ENCODE results near the gene DCAKD.

DCAKD gene

DNA sequence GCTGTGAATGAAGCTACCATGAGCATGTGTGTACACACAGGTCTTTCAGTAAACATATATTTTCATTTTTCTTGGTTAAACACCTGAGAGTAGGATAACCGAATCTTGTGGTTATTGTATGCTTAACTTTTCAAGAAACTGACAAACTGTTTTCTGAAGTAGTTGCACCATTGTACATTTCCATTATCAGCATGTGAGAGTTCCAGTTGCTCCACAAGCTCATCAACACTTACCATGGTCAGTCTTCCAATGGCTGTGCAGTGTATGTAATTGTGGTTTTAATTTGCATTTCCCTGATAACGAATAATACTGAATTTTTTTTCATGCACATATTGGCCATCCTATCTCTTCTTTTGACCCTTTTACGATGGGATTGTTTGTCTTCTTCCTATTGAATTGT lies 52.0 kb downstream of the DCAKD start:
- DNase-seq, result no peak

GRCh38 chr17:44998646-44999045 lies 52.8 kb downstream of the DCAKD start:
- no peak for DNase-seq

- no peak for DNase-seq
Observed at GRCh38 chr17:44997733-44998520, 53.5 kb downstream of the DCAKD start.

GRCh38 chr17:44996304-44996703 lies 55.1 kb downstream of the DCAKD start:
- no peak for DNase-seq

- DNase-seq, result no peak
Observed at GRCh38 chr17:44995436-44996001, 55.9 kb downstream of the DCAKD start.

GRCh38 chr17:44992242-44992939 lies 59.0 kb downstream of the DCAKD start:
- DNase-seq, result no peak

GRCh38 chr17:44990994-44991393 lies 60.4 kb downstream of the DCAKD start:
- DNase-seq, result no peak

GRCh38 chr17:44989552-44990138 lies 61.8 kb downstream of the DCAKD start:
- no peak for DNase-seq

GRCh38 chr17:44988044-44988942 lies 63.1 kb downstream of the DCAKD start:
- no peak for DNase-seq

DNA sequence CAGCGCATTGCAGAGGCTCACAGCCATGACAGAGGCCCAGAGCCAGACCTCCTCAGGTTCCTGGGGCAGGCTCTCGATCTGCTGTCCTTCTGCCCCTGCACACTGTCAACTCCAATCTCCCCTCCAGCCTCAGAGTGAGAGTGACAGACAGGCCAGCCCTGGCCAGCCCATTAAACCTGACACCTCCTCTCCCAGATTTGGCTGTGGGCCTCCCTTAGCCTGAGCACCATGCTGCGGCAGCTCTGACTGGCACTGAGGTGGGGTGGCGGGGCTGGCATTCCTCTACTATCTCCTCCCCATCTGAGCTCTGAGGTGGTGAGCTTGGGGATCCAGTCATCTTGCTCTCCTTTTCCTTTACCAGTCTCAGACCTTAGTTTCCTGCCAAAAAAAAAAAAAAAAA lies 67.9 kb downstream of the DCAKD start:
- no peak for DNase-seq

DNA sequence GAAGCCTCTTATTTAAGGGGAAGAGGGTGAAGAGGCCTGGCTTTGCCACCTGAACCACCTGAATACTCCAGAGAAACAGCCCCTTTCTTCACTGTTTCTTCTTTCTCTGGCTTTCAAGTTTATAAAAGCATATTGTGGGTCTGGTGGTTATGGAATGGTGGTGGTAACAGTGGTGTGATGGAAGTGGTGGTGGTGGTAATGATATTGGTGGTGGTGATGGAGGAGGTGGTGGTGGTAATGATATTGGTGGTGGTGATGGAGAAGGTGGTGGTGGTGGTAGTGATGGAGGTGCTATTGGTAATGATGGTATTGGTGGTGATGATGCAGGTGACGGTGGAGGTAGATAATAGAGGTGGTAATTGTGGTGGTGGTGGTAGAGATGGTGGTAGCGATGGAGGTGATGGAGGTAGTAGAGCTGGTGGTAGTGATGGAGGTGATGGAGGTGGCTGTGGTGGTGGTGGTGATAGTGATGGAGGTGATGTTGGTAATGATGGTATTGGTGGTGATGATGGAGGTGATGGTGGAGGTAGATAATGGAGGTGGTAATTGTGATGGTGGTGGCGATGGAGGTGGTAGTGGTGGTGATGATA lies 69.2 kb downstream of the DCAKD start:
- no peak for DNase-seq

DNA sequence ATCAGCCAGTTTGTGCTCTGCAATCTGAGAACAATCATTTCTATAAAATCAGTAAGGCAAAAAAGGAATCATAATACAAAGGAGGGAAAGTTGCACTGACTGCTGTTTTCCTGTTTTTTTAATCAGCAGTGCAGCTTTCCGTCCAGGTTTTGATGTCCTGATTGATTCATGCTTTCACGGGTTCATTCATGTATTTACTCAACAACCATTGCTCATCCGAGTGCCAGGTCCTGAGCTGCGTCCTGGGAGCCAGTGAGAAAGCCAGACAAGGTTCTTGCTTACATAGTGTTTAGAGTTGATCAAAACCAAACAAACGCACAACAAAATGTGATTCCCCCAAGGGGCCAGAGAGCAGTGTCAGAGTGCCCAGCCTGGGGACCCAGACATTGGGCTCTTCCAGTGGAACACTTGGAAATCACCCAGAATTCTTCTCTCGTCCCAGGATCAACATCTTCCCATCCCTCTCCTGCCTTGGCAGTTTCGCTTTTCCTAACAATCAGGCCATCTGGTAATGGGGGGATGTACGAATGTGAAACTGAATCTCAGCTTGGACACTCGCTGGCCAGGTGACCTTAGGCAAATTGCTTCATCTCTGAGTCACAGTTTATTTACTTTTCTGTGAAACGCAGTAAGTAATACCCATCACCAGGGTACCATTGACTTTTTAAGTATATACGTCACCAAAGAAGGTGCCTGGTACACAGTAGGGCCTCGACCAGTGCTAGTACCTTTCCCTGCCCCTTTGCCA lies 70.0 kb downstream of the DCAKD start:
- DNase-seq, result no peak

- no peak for DNase-seq
Observed at GRCh38 chr17:44979426-44979995, 71.9 kb downstream of the DCAKD start.

DNA sequence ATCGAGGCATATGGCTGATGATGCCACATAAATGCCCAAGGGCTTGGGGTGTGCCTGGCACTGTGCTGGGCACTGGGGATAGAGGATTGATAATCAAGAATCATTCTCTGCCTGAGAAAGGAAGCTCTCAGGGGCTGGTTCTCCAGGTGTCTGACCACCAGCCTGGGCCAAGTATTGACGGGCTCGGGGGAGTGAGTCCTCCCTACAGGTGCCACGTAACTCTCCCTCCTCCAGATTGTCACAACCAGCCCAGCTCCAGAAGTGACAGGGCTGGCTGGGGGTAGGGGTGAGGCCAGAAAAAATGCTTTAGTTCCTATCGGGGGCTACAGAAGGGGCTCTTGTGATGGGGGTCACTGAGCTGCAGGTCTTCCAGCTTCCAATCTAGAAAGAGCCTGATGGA lies 72.6 kb downstream of the DCAKD start:
- DNase-seq, result no peak

GRCh38 chr17:44977814-44978550 lies 73.5 kb downstream of the DCAKD start:
- no peak for DNase-seq

DNA sequence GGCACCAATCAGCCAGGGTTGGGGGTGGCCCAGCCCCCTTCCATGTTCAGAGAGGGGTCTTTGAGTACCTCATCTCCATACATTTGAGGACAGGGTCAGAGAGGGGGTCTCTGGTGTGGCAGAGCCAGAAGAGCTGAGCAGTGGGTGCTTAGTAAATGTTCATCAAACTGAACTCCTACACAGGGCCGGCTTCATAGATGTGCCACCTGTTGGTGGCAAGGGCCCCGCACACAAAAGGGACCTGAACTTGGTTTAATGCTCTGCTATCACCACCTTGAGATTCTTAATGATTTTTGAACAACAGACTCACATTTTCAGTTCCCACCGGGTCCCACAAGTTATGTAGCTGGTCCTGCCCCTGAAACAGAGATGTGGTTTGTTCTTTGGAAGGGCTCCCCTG lies 74.4 kb downstream of the DCAKD start:
- no peak for DNase-seq

GRCh38 chr17:44976206-44976605 lies 75.2 kb downstream of the DCAKD start:
- DNase-seq, result no peak

Measured in effector CD4-positive, alpha-beta T cell (primary cell).